ENCODE data around the gene SALL2.
A peak's percentile ranks its signal among the peaks of the same experiment; 100 is the strongest.

The SALL2 gene

DNA sequence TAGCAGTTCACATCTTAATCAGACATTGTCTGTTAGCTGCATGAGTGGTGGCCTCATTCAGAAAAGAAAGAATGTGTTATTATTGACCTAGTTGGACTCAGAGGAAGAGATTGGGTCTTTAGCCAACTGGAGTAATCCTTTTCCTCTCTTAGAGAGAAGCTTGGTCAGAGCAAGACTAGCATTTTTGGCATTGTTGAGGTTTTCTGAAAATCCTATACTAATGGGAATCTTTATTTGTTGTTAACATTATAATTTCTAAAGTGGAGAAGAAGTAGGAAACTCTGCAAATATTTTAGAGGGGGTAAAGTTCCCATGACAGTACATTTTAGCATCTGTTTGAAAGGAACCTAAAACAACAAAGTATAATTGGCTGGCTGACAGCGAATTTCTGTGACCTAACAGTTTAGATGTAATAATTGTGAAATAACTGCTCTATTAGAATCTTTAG, 39.5 kb downstream of the SALL2 start:
- Histone ChIP-seq H3K4me3 (ENCODE audit: low read depth, low read length) (no peak overlapping the region), H3K27me3 (no peaks in the 10 kb centered on the region)

DNA sequence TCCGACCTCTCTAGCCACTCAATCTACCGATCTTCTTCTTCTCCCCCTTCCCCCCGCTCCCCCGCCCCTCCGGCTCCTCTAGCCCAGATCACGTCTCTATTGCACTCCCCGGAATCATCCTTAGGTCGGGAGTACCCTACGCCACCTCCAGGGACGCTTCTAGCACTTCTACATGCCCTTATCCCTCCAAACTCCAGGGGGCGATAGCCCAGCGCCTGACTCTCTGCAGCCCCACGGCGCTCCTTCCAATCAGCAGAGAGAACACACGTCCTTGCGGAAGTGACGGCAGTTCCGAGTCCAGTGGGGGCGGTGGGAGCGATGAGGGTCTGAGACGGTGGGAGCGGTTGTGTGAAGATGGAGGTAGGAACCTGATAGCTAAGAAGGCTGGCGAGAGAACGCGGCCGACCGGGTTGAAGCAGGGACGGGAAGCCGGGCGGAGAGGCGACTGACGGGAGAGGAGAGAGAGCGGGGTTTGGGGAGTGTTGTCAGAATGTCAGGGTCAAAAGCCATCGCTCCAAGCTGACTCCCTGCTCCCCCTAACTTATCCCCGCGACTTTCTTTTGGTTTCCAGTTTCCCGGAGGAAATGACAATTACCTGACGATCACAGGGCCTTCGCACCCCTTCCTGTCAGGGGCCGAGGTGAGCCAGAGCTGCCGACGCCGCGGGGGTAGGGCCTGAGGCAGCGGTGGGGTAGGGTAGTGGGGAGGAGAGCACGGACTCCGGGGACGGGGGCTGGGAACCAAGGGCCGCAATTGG, 49.0 kb downstream of the SALL2 start, which contains the start of the genes RAB2B and TOX4:
Gene RAB2B (minus strand): TSS at position 35 of the 757 bp plus-strand sequence. CDS start 87 bp downstream, outside the sequence.
Gene TOX4 (plus strand): TSS at position 271 of the 757 bp plus-strand sequence. CDS start 84 bp downstream, at position 355.
- Histone ChIP-seq H3K4me3 (ENCODE audit: low read depth, low read length) (peak within 1 kb of the TSS; percentile 99), H3K27me3 (no peaks in the 10 kb centered on the region), H3K36me3 (no peaks in the 10 kb centered on the region; the same call in 1 of the 2 replicates), H3K9me3 (no peaks in the 10 kb centered on the region), H3K4me1 (no peaks in the 10 kb centered on the region)
- peak; percentile 96 for DNase-seq
- TF ChIP-seq, protein P1, sequence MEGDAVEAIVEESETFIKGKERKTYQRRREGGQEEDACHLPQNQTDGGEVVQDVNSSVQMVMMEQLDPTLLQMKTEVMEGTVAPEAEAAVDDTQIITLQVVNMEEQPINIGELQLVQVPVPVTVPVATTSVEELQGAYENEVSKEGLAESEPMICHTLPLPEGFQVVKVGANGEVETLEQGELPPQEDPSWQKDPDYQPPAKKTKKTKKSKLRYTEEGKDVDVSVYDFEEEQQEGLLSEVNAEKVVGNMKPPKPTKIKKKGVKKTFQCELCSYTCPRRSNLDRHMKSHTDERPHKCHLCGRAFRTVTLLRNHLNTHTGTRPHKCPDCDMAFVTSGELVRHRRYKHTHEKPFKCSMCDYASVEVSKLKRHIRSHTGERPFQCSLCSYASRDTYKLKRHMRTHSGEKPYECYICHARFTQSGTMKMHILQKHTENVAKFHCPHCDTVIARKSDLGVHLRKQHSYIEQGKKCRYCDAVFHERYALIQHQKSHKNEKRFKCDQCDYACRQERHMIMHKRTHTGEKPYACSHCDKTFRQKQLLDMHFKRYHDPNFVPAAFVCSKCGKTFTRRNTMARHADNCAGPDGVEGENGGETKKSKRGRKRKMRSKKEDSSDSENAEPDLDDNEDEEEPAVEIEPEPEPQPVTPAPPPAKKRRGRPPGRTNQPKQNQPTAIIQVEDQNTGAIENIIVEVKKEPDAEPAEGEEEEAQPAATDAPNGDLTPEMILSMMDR (IDR thresholded peaks at IDR 0.05; ENCODE audit: low read depth, low read length) = peak; percentile 99

More for the DNA sequence above, 39.5 kb downstream of the SALL2 start:
- Histone ChIP-seq H3K4me1 (no peaks in the 10 kb centered on the region), H3K36me3 (peaks cover 35% of the 10 kb centered on the region), H3K9me3 (no peaks in the 10 kb centered on the region)
- TF ChIP-seq, protein P1 (IDR thresholded peaks at IDR 0.05; ENCODE audit: low read depth, low read length) = no peak
- no peak for DNase-seq

DNA sequence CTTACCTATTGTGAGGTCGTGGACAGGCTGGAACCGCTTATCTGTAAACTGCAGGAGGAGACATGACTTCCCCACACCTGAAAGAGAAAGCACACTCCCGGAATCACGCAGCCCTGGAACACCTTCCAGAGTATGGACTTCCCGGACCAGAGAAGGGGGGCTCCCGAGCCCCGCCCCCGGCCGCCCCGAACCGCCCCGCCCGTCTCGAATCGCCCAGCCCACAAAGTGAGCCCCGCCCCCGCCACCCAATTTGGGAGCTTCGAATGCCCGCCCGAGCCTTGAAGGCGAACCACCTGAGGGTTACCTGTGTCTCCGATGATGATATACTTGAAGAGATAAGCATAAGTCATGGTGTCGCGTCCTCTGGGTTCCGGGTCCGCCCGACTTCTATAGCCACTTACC, 49.6 kb downstream of the SALL2 start:
- TF ChIP-seq, protein P1 (IDR thresholded peaks at IDR 0.05; ENCODE audit: low read depth, low read length) = no peak
- Histone ChIP-seq H3K9me3 (no peaks in the 10 kb centered on the region), H3K4me3 (ENCODE audit: low read depth, low read length) (peak overlapping the region; percentile 95), H3K36me3 (no peaks in the 10 kb centered on the region; the same call in 1 of the 2 replicates), H3K27me3 (no peaks in the 10 kb centered on the region), H3K4me1 (no peaks in the 10 kb centered on the region)
- DNase-seq = no peak

DNA sequence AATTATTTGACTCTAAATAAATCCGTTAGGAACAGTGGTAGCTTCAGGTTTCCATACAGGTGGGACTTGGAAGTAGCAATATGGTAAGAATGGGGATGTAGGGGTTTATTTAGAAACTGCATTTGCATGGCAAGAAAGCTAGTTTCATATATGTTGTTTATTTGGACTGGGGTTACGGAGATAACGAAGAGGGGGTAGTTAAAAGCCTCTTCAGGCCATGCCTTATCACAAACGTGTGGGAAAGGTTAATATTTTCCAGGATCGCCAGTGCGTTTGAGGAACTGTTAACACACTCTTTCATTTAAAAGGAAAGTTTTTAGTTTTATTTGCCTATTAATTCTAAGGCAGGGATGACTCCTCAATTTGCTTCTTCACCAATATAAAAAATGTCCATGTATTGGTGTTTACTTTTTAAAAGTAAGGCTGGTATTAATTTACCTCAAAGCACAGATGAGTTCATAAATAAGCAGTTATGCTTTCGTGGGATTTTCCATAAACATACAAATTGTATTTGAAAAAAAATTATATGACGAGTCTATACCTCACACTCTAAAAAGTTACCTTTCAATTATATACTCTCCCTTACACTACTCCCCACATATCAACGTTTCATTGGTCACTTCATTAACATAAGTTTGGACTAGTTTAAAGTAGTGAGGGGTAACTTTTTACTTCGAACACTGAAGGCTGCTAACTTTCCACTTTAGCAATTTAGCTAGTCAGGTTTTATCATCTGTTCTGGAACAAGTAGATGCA, 50.2 kb downstream of the SALL2 start:
- Histone ChIP-seq H3K4me3 (ENCODE audit: low read depth, low read length) (peak overlapping the region; percentile 95), H3K27me3 (no peaks in the 10 kb centered on the region), H3K36me3 (no peaks in the 10 kb centered on the region; the same call in 1 of the 2 replicates), H3K4me1 (no peaks in the 10 kb centered on the region), H3K9me3 (no peaks in the 10 kb centered on the region)
- DNase-seq = no peak
- TF ChIP-seq, protein P1 (IDR thresholded peaks at IDR 0.05; ENCODE audit: low read depth, low read length) = no peak
